Esophagus muscularis mucosa (tissue), 4 donors: ENCODE results near the gene ST3GAL5.

Experiments
- EP300 ChIP-seq: sonication (generic); formaldehyde crosslinking; IDR thresholded peaks from one replicate; pipeline ENCODE4 v1.6.1; 2017; ENCODE audit warnings: antibody characterized with exemption
- POLR2A ChIP-seq: fragments of 450-650 bp; IDR thresholded peaks from one replicate; pipeline ENCODE4 v1.6.1; 2017; ENCODE audit warnings: antibody characterized with exemption, moderate library complexity, mild to moderate bottlenecking, low read depth
- TF ChIP-seq, protein P1 (sequence below), 3 experiments: fragments of 200-600 bp in 2 of 3; fragments of 450-650 bp in 1 of 3; sonication (generic) in 2 of 3; IDR thresholded peaks; one replicate each; pipeline ENCODE4 v1.5.1; 2017 to 2019; ENCODE audit warnings: antibody characterized with exemption in 3 of 3, mild to moderate bottlenecking in 2 of 3, moderate library complexity in 1 of 3

DNA sequence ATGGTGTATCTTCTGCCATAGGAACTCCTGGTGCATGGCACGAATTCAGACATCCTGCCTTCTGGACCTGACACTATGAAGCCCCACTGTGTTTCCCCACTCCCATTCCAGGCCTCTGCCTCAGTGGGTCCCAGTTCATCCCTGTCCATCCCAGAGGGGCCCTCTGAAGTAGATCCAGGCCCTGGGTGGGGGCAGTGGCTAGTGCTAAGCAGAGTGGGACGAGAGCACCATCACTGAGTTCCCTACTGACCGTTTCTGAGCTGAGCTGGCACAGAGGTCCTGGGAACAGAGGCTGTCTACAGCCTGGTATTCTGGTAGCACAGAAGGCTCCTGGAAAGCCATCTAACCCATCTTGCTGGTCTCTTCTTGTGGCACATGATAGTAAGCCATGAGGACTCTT lies 81.0 kb downstream of the ST3GAL5 start:
- TF ChIP-seq EP300: no peak
- TF ChIP-seq, protein P1, sequence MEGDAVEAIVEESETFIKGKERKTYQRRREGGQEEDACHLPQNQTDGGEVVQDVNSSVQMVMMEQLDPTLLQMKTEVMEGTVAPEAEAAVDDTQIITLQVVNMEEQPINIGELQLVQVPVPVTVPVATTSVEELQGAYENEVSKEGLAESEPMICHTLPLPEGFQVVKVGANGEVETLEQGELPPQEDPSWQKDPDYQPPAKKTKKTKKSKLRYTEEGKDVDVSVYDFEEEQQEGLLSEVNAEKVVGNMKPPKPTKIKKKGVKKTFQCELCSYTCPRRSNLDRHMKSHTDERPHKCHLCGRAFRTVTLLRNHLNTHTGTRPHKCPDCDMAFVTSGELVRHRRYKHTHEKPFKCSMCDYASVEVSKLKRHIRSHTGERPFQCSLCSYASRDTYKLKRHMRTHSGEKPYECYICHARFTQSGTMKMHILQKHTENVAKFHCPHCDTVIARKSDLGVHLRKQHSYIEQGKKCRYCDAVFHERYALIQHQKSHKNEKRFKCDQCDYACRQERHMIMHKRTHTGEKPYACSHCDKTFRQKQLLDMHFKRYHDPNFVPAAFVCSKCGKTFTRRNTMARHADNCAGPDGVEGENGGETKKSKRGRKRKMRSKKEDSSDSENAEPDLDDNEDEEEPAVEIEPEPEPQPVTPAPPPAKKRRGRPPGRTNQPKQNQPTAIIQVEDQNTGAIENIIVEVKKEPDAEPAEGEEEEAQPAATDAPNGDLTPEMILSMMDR (IDR thresholded peaks at IDR 0.05): no peak
- no peak for TF ChIP-seq POLR2A
